ENCODE measurements around the gene IRF5. TPM values are rescaled to one million over a fixed set of nuclear protein-coding genes. Genes with fewer than 3 reads are reported as not detected.

IRF5 gene
- total RNA-seq, 2 experiments from 2014 or later = 6.5 to 7.7 TPM

DNA sequence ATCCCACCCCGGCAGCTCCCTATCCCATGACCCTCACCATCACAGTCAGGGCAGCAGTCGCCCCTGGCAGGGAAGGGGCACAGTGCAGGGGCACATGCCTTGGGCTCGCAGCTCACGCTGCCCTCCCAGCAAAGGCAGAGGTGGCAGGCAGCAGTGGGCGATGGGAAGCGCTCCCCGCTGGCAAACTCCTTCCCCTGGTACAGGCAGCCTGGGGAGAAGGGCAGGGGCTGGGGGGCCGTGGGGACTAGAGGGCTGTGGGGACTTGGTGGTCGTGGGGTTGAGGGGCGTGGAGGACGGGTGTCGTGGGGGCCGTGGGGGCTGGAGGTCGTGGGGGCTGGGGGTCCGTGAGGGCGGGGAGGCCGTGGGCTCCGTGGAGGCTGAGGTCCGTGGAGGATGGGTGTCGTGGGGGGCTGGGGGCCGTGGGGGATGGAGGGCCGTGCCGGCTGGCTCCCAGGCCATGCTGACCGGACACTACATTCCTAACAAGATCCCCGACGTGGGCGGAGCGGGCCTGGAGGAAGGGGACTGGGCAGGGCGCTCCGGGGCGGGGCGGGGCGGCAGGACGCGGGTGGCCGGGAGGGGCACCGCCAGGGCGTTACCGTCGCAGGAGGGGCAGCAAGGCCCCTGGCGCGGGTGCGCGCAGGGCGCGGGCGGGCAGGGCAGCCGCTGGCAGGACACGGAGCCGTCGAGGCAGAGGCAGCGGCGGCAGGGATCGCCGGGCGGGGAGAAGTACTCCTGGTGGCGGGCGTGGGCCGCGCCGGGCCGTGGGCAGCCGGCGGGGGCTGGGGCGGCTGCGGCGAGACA is 47.2 kb upstream of the IRF5 start:
- Mint-ChIP-seq H3K27ac (no peak overlapping the region), H3K27me3 (peaks cover 11% of the 10 kb centered on the region), H3K4me1 (ENCODE audit: low read depth) (no peaks in the 10 kb centered on the region), H3K36me3 (ENCODE audit: low read depth) (no peaks in the 10 kb centered on the region), H3K4me3 (no peak overlapping the region), H3K9me3 (no peaks in the 10 kb centered on the region)
- TF ChIP-seq, protein P1, sequence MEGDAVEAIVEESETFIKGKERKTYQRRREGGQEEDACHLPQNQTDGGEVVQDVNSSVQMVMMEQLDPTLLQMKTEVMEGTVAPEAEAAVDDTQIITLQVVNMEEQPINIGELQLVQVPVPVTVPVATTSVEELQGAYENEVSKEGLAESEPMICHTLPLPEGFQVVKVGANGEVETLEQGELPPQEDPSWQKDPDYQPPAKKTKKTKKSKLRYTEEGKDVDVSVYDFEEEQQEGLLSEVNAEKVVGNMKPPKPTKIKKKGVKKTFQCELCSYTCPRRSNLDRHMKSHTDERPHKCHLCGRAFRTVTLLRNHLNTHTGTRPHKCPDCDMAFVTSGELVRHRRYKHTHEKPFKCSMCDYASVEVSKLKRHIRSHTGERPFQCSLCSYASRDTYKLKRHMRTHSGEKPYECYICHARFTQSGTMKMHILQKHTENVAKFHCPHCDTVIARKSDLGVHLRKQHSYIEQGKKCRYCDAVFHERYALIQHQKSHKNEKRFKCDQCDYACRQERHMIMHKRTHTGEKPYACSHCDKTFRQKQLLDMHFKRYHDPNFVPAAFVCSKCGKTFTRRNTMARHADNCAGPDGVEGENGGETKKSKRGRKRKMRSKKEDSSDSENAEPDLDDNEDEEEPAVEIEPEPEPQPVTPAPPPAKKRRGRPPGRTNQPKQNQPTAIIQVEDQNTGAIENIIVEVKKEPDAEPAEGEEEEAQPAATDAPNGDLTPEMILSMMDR (IDR thresholded peaks at IDR 0.05) = no peak
- peak; percentile 14 for ATAC-seq
- ChIA-PET POLR2A (interaction anchor here (0.9 kb wide), 1 partner anchor 21 kb away, joined by 3 read pairs; no protein-coding TSS in a partner anchor), CTCF (no interaction called here)
- intact Hi-C loops (cut with micrococcal nuclease) = no loop called here
- DNase-seq = no peak

- ATAC-seq = peak; percentile 68
- Mint-ChIP-seq H3K36me3 (ENCODE audit: low read depth) (no peaks in the 10 kb centered on the region), H3K4me3 (no peak overlapping the region), H3K27me3 (peaks cover 9% of the 10 kb centered on the region), H3K27ac (no peak overlapping the region), H3K4me1 (ENCODE audit: low read depth) (no peaks in the 10 kb centered on the region), H3K9me3 (no peaks in the 10 kb centered on the region)
- DNase-seq = peak; percentile 33
- TF ChIP-seq, protein P1 (IDR thresholded peaks at IDR 0.05) = no peak
- intact Hi-C loops (cut with micrococcal nuclease) = no loop called here
- ChIA-PET POLR2A (interaction anchor here (1.0 kb wide), 1 partner anchor 51 kb away, joined by 3 read pairs; no protein-coding TSS in a partner anchor), CTCF (interaction anchor here (1.8 kb wide), 1 partner anchor 8 kb away, joined by 9 read pairs; no protein-coding TSS in a partner anchor)
Measured at GRCh38 chr7:128891110-128891941, 46.4 kb upstream of the IRF5 start.

GRCh38 chr7:128891942-128892269 is 45.8 kb upstream of the IRF5 start:
- H3K9me3 Mint-ChIP-seq = no peaks in the 10 kb centered on the region
- ChIA-PET CTCF (interaction anchor here (1.8 kb wide), 1 partner anchor 9 kb away, joined by 9 read pairs; no protein-coding TSS in a partner anchor), POLR2A (interaction anchor here (1.0 kb wide), 1 partner anchor 50 kb away, joined by 3 read pairs; no protein-coding TSS in a partner anchor)
- intact Hi-C loops (cut with micrococcal nuclease) = no loop called here
- H3K36me3 Mint-ChIP-seq (ENCODE audit: low read depth) = no peaks in the 10 kb centered on the region
- DNase-seq (no peak), ATAC-seq (no peak)
- H3K27me3 Mint-ChIP-seq = peaks cover 9% of the 10 kb centered on the region
- H3K4me3 Mint-ChIP-seq = no peak overlapping the region
- no peak overlapping the region for H3K27ac Mint-ChIP-seq
- TF ChIP-seq, protein P1 (IDR thresholded peaks at IDR 0.05) = no peak
- H3K4me1 Mint-ChIP-seq (ENCODE audit: low read depth) = no peaks in the 10 kb centered on the region

DNA sequence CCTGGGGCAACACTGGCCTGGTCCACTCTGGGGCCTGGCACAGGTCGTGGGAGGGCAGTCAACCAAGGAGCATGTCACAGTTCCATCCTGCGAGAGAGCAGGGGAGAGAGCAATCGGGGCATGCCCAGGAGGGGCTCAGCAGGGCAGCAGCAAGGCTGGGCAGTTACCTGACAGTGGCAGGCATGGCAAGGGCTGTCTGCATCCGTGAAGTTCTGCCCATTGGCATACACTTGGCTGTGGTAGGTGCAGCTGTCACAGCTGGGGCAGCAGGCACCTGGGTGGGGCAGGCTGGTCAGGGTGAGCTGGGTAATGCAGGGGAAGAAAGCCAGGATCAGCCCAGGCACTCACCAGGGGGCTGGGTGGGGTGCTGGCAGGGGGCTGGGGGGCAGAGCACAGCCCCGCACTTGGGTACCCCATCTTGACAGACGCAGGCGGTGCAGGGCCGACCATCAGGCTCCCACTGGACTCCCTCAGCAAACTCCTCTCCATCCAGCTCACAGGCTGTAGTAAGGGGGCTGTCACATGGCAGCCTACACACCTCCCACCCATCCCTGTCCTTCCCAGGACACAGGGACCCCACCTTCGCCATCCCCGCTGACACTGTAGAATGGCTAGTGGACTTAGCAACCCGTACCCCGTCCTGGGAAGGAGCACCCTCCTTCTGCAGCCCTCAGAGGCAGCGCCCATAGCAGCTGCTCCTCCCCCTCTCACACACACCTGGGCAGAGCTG is 45.0 kb upstream of the IRF5 start:
- H3K27me3 Mint-ChIP-seq = peaks cover 9% of the 10 kb centered on the region
- intact Hi-C loops (cut with micrococcal nuclease) = no loop called here
- POLR2A ChIA-PET = no interaction called here
- DNase-seq (no peak), ATAC-seq (no peak)
- CTCF ChIA-PET = interaction anchor here (1.8 kb wide), 1 partner anchor 10 kb away, joined by 9 read pairs; no protein-coding TSS in a partner anchor
- TF ChIP-seq, protein P1 (IDR thresholded peaks at IDR 0.05) = no peak
- H3K4me3 Mint-ChIP-seq = no peak overlapping the region
- H3K4me1 Mint-ChIP-seq (ENCODE audit: low read depth) = no peaks in the 10 kb centered on the region
- no peaks in the 10 kb centered on the region for H3K9me3 Mint-ChIP-seq
- H3K27ac Mint-ChIP-seq = no peak overlapping the region
- no peaks in the 10 kb centered on the region for H3K36me3 Mint-ChIP-seq (ENCODE audit: low read depth)
